Stimulated activated naive CD8-positive, alpha-beta T cell treated with anti-CD3 and anti-CD28 coated beads, Interleukin-15, Interleukin-2, amounts not matched to agents 100 U/mL and 50 U/mL, for 24 hours (primary cell): Measurements from ENCODE around the gene TNFRSF11A.

Experiments
- ATAC-seq: fragments of 150-1000 bp; cut with Tn5 transposase; one replicate; pipeline ENCODE4 v1.10.0; 2021
- DNase-seq: peaks from one replicate; pipeline ENCODE4 v3.0.0; 2021

Gene TNFRSF11A

DNA sequence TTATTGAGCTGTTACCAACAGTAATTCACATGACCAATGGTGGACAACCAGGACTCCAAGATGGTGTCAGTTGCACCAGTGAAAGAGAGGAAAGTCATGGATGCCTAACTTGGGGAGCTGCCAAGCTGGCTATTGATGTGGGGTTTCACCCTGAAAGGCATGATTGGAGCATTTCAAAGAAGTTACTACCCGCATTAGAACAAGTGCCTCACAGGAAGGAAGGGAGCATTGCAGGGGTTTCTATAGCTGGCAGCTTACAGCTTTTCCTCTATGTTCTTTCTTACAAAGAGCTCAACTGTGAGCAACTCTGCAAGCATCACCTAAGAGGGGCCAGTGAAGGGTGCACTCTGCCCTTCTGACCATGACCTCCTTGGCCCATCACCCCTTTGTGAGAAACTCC is 93.1 kb downstream of the TNFRSF11A start:
- ATAC-seq (no peak), DNase-seq (no peak)

- DNase-seq: peak; percentile 33
- ATAC-seq: peak; percentile 33
Observed at GRCh38 chr18:62420151-62420512, 95.0 kb downstream of the TNFRSF11A start.

DNA sequence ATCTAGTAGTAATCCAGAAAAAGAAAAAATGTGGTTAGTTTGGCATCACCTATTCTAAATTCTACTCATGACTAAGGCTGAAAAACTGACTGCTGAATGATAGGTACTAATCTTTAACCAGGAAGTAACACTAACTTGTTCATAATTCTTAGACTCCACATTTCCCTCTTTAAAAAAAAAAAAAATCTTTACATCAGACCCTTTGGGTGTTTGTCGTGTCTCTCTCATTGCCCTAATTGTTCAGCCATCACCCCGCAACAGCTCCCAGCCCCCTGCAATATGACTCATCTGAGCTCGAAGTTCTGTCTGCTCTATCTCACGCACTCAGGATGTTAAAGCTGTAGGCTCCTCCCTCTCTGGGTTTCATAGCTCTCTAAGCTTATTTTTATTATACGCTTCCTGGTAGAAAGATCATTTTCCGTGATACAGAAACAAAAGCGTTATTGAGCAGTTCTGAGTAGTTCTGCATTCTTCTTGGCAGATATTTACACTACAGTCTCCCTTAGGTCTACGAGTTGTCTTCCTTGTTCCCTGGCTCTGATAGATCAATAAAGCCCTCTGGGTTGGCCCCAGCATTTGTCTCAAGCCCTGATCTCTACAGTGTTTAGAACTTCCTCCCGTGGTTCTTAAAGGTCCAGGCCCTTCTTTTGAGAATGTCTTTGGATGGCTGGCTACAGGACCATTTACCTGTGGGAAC is 95.6 kb downstream of the TNFRSF11A start:
- ATAC-seq (peak; percentile 99), DNase-seq (peak; percentile 61)

DNA sequence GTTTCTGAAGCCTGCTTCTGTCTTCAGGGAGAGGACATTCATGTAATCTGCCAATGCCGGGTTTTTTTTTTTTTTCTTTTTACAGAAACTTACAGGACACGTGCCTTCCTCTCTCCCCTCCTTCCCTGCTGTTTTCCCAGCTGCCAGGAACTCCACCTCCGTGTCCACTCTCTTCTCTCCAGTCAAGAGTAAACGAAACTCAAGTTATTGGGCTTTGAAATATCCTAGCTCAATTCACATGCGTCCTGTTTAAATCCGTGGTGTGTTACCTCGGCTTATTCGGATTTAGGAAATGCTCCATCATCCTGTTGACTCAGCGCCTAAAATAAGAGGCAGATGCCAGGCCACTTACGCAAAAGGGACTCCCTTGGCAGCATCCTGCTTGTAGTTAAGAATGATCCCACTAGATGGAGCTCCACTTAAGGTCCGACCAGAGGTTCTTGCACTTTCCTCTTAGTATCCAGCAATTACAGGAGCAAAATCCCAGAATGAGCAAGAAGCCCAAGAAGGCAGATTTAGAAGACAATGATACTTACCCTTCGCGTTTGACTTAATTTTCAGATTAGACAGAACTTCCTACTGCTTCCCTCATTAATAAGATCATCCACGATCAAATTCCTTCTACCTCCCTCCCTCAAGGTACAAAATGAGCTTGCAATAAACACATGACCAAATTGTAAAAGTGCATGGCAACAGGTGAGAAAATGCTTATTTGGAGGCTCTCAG is 100.5 kb downstream of the TNFRSF11A start:
- ATAC-seq: peak; percentile 55
- peak; percentile 54 for DNase-seq

DNA sequence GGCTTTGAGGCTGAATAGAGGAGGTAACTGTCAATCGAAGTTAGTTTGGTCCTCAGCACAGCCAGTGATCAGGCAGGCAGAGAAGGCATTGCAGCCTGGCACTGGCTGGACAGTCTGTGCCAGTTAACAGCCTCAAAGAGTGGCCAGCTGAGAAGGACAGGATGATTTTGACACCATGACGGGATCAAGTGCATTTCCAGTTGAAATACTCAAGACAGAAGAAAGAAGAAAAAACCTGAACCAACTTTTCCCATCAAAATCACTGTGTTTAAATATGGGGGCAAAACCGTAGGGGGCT is 101.0 kb downstream of the TNFRSF11A start:
- ATAC-seq: no peak
- no peak for DNase-seq

GRCh38 chr18:62432176-62432575 is 107.1 kb downstream of the TNFRSF11A start:
- ATAC-seq (no peak), DNase-seq (no peak)

DNA sequence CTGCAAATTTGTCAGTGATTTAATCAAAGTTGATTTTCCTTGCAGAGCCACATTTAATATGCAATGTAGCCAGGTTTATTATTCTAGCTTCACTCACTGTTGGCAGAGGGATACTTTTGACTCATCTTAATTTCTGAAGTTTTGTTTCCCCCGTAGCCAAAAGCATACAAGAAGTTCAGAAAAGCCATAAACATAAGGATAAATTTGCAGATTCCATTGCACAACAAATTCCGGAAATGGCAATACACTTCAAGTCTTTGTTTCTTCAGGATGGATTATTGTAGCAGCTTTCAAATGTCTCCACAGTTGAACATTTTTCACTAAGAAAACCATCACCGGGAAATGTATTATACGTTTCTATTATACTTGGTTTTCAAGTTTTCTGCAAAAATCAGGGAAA is 109.7 kb downstream of the TNFRSF11A start:
- DNase-seq (no peak), ATAC-seq (no peak)

DNA sequence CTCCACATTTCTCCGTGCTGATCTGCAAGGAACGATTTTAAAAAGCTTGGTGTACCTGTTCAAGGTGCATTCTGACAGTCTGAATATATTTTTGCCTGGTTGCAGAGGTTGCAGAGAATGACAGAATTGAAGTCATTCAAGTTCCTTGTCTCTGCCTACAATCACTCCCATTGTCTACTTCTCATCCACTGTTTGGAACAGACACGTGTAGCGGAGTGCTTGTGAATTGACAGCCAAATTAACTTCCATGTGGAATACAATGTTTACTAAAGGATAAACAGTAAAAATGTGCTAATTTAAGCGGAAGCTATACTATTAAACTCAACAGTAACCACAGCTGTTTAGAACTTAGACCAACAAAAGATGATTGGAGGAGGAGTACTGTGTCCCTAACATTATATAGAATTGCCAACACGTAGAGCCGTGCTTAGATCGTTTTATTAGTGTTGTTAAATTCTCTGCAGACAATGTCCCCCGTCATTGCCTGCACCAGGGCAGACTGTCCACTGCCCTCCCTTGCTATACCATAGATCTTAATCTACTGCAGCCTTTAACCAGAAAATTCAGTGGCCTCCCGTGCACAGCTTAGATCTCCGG is 110.4 kb downstream of the TNFRSF11A start:
- DNase-seq (no peak), ATAC-seq (no peak)

- ATAC-seq (no peak), DNase-seq (no peak)
Observed at GRCh38 chr18:62436636-62437234, 111.6 kb downstream of the TNFRSF11A start.

DNA sequence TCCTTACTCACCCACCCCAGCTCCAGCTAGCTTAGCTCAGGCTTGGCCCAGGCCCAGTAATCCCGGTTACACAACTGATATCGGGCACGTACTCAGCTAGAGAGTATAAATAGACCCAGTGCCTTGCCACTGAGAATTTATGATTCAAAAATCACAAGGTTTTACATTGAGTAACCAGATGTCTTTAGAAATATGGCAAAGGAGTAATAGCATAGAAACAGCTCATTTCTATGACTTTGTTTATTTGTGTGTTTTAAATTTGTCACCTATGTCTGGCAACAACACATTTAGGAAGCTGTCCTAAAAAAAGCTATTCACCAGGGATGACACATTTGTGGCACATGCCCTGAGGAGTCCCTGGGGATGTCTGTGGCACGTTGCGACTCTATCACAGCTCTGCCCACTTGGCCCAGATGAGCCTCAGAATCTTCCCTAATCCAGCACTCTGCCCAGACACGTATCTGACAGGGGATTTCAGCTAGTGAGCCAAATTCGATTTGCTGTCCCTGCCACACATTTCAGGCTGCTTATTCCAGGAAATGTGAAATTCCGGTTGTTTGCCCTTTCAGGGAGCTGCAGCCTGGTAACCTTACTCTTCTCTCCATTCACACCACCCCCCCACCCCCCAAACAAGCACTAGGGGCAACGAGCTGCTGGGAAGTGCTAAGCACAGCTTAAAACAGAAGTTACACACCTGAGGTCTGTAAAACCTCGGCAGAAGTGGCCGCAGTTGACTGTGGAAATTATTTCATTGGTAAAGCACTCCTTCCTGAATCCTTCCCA is 112.3 kb downstream of the TNFRSF11A start:
- no peak for ATAC-seq
- no peak for DNase-seq

GRCh38 chr18:62438018-62438329 is 112.9 kb downstream of the TNFRSF11A start:
- DNase-seq (no peak), ATAC-seq (no peak)

DNA sequence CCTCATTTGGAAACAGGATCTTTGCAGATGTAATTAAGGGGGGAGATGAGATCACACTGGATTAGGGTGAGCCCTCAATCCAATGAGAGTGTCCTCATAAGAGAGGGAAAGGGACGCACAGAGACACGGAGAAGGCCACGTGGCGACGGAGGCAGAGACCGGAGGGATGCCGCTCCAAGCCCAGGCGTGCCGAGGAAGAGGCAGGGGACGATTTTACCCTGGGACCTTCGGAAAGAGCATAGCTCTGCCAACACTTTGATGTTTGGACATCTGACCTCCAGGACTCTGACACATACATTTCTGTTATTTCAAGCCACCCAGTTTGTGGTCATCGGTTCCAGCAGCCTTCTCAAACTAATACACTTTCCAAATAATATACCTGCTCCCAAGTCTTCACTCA is 113.3 kb downstream of the TNFRSF11A start:
- ATAC-seq: no peak

GRCh38 chr18:62438866-62439265 is 113.8 kb downstream of the TNFRSF11A start:
- DNase-seq: no peak
- ATAC-seq: no peak

More for the DNA sequence above, 113.3 kb downstream of the TNFRSF11A start:
- no peak for DNase-seq
